Lung (tissue), 12 donors: ENCODE results near the gene SETD1A. TPM values are rescaled to one million over a fixed set of nuclear protein-coding genes. Genes with fewer than 3 reads are reported as not detected.

ENCODE experiments used
- ATAC-seq: fragments of 200-7000 bp; cut with Tn5 transposase; one replicate; pipeline ENCODE4 v1.9.1; 2020; ENCODE audit warnings: moderate number of reproducible peaks; ENCODE audit not compliant: insufficient read depth, low FRiP score
- DNase-seq, 3 donors: peaks; one replicate each; pipeline ENCODE4 v3.0.0-alpha.2; 2013 to 2017
- H3K27ac ChIP-seq, 2 donors: one replicate each; pipeline ENCODE4 v1.5.1; 2013; ENCODE audit warnings: mild to moderate bottlenecking in 2 of 2, moderate library complexity in 2 of 2, control low read depth in 1 of 2, inconsistent platforms in 1 of 2, low read depth in 1 of 2, low read length in 1 of 2
- H3K27me3 ChIP-seq, 3 donors: one replicate each; pipeline ENCODE4 v1.5.1; 2013; ENCODE audit warnings: low read length in 2 of 3; ENCODE audit not compliant: control insufficient read depth in 3 of 3, insufficient read depth in 3 of 3
- H3K36me3 ChIP-seq, 4 donors: one replicate each; pipeline ENCODE4 v1.5.1; 2013; ENCODE audit warnings: low read length in 4 of 4, mild to moderate bottlenecking in 1 of 4, moderate library complexity in 1 of 4; ENCODE audit not compliant: control insufficient read depth in 4 of 4, insufficient read depth in 4 of 4
- H3K4me1 ChIP-seq, 5 donors: one replicate each; pipeline ENCODE4 v1.5.1; 2013; ENCODE audit warnings: low read length in 5 of 5, mild to moderate bottlenecking in 2 of 5, moderate library complexity in 1 of 5; ENCODE audit not compliant: control insufficient read depth in 5 of 5, insufficient read depth in 5 of 5
- H3K4me3 ChIP-seq: one replicate; pipeline ENCODE4 v1.5.1; 2013; ENCODE audit warnings: mild to moderate bottlenecking, control low read depth, moderate library complexity
- H3K9ac ChIP-seq, 2 donors: one replicate each; pipeline ENCODE4 v1.5.1; 2013; ENCODE audit warnings: low read length in 2 of 2, control low read depth in 1 of 2; ENCODE audit not compliant: insufficient read depth in 1 of 2
- H3K9me3 ChIP-seq, 4 donors: one replicate each; pipeline ENCODE4 v1.5.1; 2013; ENCODE audit warnings: low read length in 3 of 4, mild to moderate bottlenecking in 1 of 4, moderate library complexity in 1 of 4; ENCODE audit not compliant: control insufficient read depth in 4 of 4, insufficient read depth in 3 of 4
- WGBS, 2 donors: extraction: QIAGEN DNeasy Blood & Tissue Kit; methylation state at CpG; one replicate each; pipeline ENCODE4 v1.1.7; 2013; 5-methylcytosine and 5-hydroxymethylcytosine counted together
- polyA plus RNA-seq, 2 donors: library from polyadenylated mRNA; stranded (reverse); fragments of 200-250 nt; gene quantifications; one replicate each; pipeline ENCODE4 v1.2.1, GENCODE V29; 2013
- total RNA-seq, 2 donors: library from RNA; depleted of rRNA in 1 of 2; stranded (reverse); fragments of >200 nt in 1 of 2; gene quantifications; one replicate each; pipeline ENCODE4 v1.2.1, GENCODE V29; 2014 to 2021
- TF ChIP-seq, protein P1 (sequence below): IDR thresholded peaks from 2 replicates; pipeline ENCODE4 v1.5.1; 2012; ENCODE audit warnings: mild to moderate bottlenecking; ENCODE audit errors: control extremely low read depth, extremely low read depth
- donor health status: control.
- donor health status: control.
- donor health status: Bipolar disorder and iron deficiency.
- donor health status: healthy.
- donor health status: DM: yes; HTN: yes; CAD: no.

SETD1A gene
- total and polyA plus RNA-seq, 4 donors = 7.4 to 22.0 (median 10.9) TPM

DNA sequence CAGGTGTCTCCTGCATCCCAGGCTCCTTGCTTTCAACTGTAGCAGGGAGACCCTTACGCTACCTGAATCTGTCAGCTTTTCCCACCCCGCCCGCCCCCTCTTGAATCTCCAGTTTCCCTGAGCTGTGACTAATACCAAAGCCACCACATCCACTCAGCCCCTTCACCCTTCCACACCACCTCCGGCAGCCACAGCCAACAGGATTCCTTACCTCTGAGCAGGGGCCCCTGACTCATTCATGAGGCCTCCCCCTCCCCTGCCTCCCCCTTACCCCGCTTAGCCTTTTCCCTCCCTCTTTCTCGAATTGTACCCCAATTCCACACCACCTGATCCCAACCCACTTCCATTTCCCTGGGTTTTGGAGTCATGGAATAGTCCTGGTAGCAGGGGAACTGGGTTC, 50.6 kb downstream of the SETD1A start:
- ATAC-seq (no peak), DNase-seq (no peak)
- TF ChIP-seq, protein P1, sequence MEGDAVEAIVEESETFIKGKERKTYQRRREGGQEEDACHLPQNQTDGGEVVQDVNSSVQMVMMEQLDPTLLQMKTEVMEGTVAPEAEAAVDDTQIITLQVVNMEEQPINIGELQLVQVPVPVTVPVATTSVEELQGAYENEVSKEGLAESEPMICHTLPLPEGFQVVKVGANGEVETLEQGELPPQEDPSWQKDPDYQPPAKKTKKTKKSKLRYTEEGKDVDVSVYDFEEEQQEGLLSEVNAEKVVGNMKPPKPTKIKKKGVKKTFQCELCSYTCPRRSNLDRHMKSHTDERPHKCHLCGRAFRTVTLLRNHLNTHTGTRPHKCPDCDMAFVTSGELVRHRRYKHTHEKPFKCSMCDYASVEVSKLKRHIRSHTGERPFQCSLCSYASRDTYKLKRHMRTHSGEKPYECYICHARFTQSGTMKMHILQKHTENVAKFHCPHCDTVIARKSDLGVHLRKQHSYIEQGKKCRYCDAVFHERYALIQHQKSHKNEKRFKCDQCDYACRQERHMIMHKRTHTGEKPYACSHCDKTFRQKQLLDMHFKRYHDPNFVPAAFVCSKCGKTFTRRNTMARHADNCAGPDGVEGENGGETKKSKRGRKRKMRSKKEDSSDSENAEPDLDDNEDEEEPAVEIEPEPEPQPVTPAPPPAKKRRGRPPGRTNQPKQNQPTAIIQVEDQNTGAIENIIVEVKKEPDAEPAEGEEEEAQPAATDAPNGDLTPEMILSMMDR = no peak
- Histone ChIP-seq H3K9me3 (peaks cover 0 to 1% (median 0%) of the 10 kb centered on the region in 4 donors), H3K36me3 (no peaks in the 10 kb centered on the region), H3K27me3 (peaks cover 0 to 44% (median 18%) of the 10 kb centered on the region in 3 donors), H3K4me1 (no peaks in the 10 kb centered on the region), H3K27ac (no peak overlapping the region), H3K9ac (no peak overlapping the region), H3K4me3 (no peak overlapping the region)
- WGBS, 2 donors = 62 to 75% methylated on average over 6 of the region's 6 CpGs

DNA sequence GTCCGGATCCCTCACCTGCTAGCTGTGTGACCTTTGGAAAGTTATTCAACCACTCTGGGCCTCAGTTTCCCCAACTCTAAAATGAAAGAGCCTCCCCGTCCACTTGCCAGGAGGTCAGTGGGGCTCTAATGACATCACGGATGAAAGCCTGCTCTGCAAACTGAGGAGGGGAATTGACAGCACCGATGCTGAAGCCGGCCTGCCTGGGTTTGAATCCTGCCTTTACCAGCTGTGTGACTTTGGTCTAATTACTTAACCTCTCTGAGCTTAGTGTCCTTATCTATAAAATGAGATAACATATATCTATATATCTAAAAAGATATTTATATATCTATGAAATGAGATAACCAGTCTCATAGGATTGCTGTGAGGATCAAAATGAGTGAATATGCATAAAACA, 51.0 kb downstream of the SETD1A start:
- peaks cover 0 to 1% (median 0%) of the 10 kb centered on the region in 4 donors for H3K9me3 ChIP-seq
- H3K36me3 ChIP-seq = no peaks in the 10 kb centered on the region
- no peak overlapping the region for H3K27ac ChIP-seq
- 87 to 92% methylated on average over 5 of the region's 5 CpGs for WGBS, 2 donors
- H3K4me1 ChIP-seq = no peaks in the 10 kb centered on the region
- no peak overlapping the region for H3K9ac ChIP-seq
- TF ChIP-seq, protein P1 = no peak
- H3K4me3 ChIP-seq = no peak overlapping the region
- peaks cover 0 to 44% (median 18%) of the 10 kb centered on the region in 3 donors for H3K27me3 ChIP-seq
- ATAC-seq = no peak
- DNase-seq = no peak

DNA sequence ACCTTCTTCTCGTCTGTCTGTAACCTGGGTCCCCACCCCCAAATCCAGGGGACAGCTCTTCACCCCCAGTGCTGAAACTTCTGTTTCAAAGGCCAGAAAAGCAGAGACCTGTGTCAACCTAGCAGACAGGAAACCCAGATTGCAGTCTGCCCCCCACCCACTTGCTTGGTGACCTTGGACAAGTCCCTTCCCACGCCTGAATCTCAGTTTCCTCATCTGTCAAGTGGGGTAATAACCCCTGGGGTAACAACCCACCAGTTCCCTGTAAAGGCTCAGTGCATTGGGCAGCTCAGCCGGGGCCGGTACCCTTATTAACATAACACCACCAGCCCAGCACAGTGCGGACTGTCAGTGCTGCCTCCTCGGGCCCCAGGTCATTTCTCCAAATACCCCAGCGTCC, 51.6 kb downstream of the SETD1A start:
- TF ChIP-seq, protein P1 = no peak
- Histone ChIP-seq H3K36me3 (no peaks in the 10 kb centered on the region), H3K27me3 (peaks cover 0 to 44% (median 18%) of the 10 kb centered on the region in 3 donors), H3K4me1 (no peaks in the 10 kb centered on the region), H3K27ac (no peak overlapping the region), H3K9ac (no peak overlapping the region), H3K9me3 (peaks cover 0 to 1% (median 0%) of the 10 kb centered on the region in 4 donors), H3K4me3 (no peak overlapping the region)
- DNase-seq (no peak), ATAC-seq (no peak)
- 73 to 83% methylated on average over 7 of the region's 7 CpGs for WGBS, 2 donors
